Psoas muscle (tissue), 8 donors: ENCODE results near the gene RAD51B. TPM values are rescaled to one million over a fixed set of nuclear protein-coding genes. Genes with fewer than 3 reads are reported as not detected.

Source experiments
- ATAC-seq, 4 donors: fragments of 200-7000 bp; cut with Tn5 transposase; one replicate each; pipeline ENCODE4 v1.9.1; 2020; ENCODE audit warnings: moderate library complexity in 3 of 4, mild to moderate bottlenecking in 2 of 4
- DNase-seq, 2 donors: peaks; one replicate each; pipeline ENCODE4 v3.0.0-alpha.2; 2020
- H3K27ac ChIP-seq: fragments of 200-600 bp; one replicate; pipeline ENCODE4 v1.8.0; 2022
- H3K27me3 ChIP-seq, 3 donors: fragments of 200-600 bp in 1 of 3; one replicate each; pipeline versions ENCODE4 v1.6.1 to v1.8.0; 2013 to 2022; ENCODE audit warnings: low read length in 2 of 3, mild to moderate bottlenecking in 2 of 3, moderate library complexity in 1 of 3; ENCODE audit not compliant: insufficient read depth in 3 of 3
- H3K36me3 ChIP-seq, 2 donors: fragments of 200-600 bp in 1 of 2; one replicate each; pipeline versions ENCODE4 v1.6.1 to v1.8.0; 2013 to 2022; ENCODE audit warnings: low read depth in 1 of 2, mild to moderate bottlenecking in 1 of 2, moderate library complexity in 1 of 2; ENCODE audit not compliant: insufficient read depth in 1 of 2
- H3K4me1 ChIP-seq: fragments of 200-600 bp; one replicate; pipeline ENCODE4 v1.8.0; 2022
- H3K4me3 ChIP-seq: fragments of 200-600 bp; one replicate; pipeline ENCODE4 v1.8.0; 2022; ENCODE audit warnings: mild to moderate bottlenecking
- H3K9me3 ChIP-seq: fragments of 200-600 bp; one replicate; pipeline ENCODE4 v1.8.0; 2022
- CTCF ChIP-seq: fragments of 200-600 bp; IDR thresholded peaks from one replicate; pipeline ENCODE4 v1.8.0; 2022; ENCODE audit warnings: antibody characterized with exemption
- WGBS, 3 donors: extraction: QIAGEN DNeasy Blood & Tissue Kit; methylation state at CpG; one replicate each; pipeline versions ENCODE4 v1.1.6 to v1.1.7; 2013; 5-methylcytosine and 5-hydroxymethylcytosine counted together
- intact Hi-C, 2 donors: fragments of 100-400 bp; cut with DNase I; formaldehyde crosslinking; loops; one replicate each; pipeline versions ENCODE4 v1.11.0 to v1.14.2; 2022
- polyA plus RNA-seq, 3 donors: library from polyadenylated mRNA; stranded (reverse); fragments of 200-250 nt; gene quantifications; one replicate each; pipeline ENCODE4 v1.2.3, GENCODE V29; 2013
- total RNA-seq, 4 donors: library from RNA; stranded (reverse); fragmentation: NEBNext Ultra II Directional in 2 of 4; extraction: Animal tissue kit (Norgen Biotek cat#: 25700) in 2 of 4; gene quantifications; one replicate each; pipeline versions ENCODE4 v1.2.1 to v1.2.4, GENCODE V29; 2021 to 2023
- donor health status: healthy with polysubstance abuse.
- donor health status: DM: no; HTN: no; CAD: no; lungs with moderate emphysema.
- donor health status: Bipolar disorder and iron deficiency.
- donor health status: healthy.
- donor health status: DM: yes; HTN: yes; CAD: no.
- donor health status: DM: no; HTN: no; CAD: no.
- donor health status: DM: no; HTN: no; CAD: no.
- donor health status: DM: yes; HTN: yes; CAD: no.

RAD51B gene
- total and polyA plus RNA-seq, 7 donors, result 0.60 to 7.2 (median 2.2) TPM

GRCh38 chr14:68759017-68759560 lies 939.5 kb downstream of the RAD51B start:
- DNase-seq (no peak), ATAC-seq (no peak)
- 93 to 94% (median 94%) methylated on average over 8 of the region's 8 CpGs for WGBS, 3 donors
- H3K36me3 ChIP-seq, result no peaks in the 10 kb centered on the region
- intact Hi-C loops, result no loop called here
- H3K9me3 ChIP-seq, result no peaks in the 10 kb centered on the region
- no peak overlapping the region for H3K27ac ChIP-seq
- peaks cover 13% of the 10 kb centered on the region for H3K4me1 ChIP-seq
- no peak for TF ChIP-seq CTCF
- H3K27me3 ChIP-seq, result no peaks in the 10 kb centered on the region
- H3K4me3 ChIP-seq, result no peak overlapping the region

GRCh38 chr14:68759937-68760336 lies 940.4 kb downstream of the RAD51B start:
- 71 to 92% (median 83%) methylated on average over 5 of the region's 5 CpGs for WGBS, 3 donors
- Histone ChIP-seq H3K4me1 (peaks cover 13% of the 10 kb centered on the region), H3K27me3 (no peaks in the 10 kb centered on the region), H3K9me3 (no peaks in the 10 kb centered on the region), H3K4me3 (no peak overlapping the region), H3K36me3 (no peaks in the 10 kb centered on the region), H3K27ac (no peak overlapping the region)
- intact Hi-C loops, result no loop called here
- DNase-seq (no peak), ATAC-seq (no peak)
- no peak for TF ChIP-seq CTCF

GRCh38 chr14:68760761-68761160 lies 941.2 kb downstream of the RAD51B start:
- no peaks in the 10 kb centered on the region for H3K36me3 ChIP-seq
- no peak for DNase-seq
- H3K27ac ChIP-seq, result no peak overlapping the region
- H3K27me3 ChIP-seq, result no peaks in the 10 kb centered on the region
- no peak overlapping the region for H3K4me3 ChIP-seq
- TF ChIP-seq CTCF, result no peak
- WGBS, 3 donors, result 90 to 97% (median 90%) methylated on average over 2 of the region's 2 CpGs
- no peaks in the 10 kb centered on the region for H3K9me3 ChIP-seq
- intact Hi-C loops, result no loop called here
- ATAC-seq, result no peak
- H3K4me1 ChIP-seq, result peaks cover 13% of the 10 kb centered on the region

- H3K9me3 ChIP-seq, result no peaks in the 10 kb centered on the region
- no peak for TF ChIP-seq CTCF
- no peak overlapping the region for H3K4me3 ChIP-seq
- H3K4me1 ChIP-seq, result peaks cover 13% of the 10 kb centered on the region
- WGBS, 3 donors, result 83 to 90% (median 87%) methylated on average over 1 of the region's 1 CpG
- no peaks in the 10 kb centered on the region for H3K27me3 ChIP-seq
- DNase-seq (no peak), ATAC-seq (no peak)
- no peaks in the 10 kb centered on the region for H3K36me3 ChIP-seq
- no peak overlapping the region for H3K27ac ChIP-seq
- intact Hi-C loops, result no loop called here
Observed at GRCh38 chr14:68761391-68761790, 941.8 kb downstream of the RAD51B start.
